HG03060 (cell line): ENCODE data around the gene GTPBP4.

Source experiments
- ATAC-seq: cut with Tn5 transposase; IDR thresholded peaks from one replicate; pipeline ENCODE4 v1.9.1; 2021; ENCODE audit warnings: low read depth, moderate number of reproducible peaks; ENCODE audit not compliant: unreplicated experiment

The GTPBP4 gene

GRCh38 chr10:987870-988666 lies at the start of gene GTPBP4:
Gene GTPBP4, plus strand, starts transcription at chr10:988434. Its CDS starts 46 bp downstream, at chr10:988480.
- ATAC-seq: peak; percentile 93

GRCh38 chr10:938941-939678 lies 49.1 kb upstream of the GTPBP4 start:
- no peak for ATAC-seq

- no peak for ATAC-seq
Measured at GRCh38 chr10:943334-944033, 44.8 kb upstream of the GTPBP4 start.

GRCh38 chr10:944034-944831 lies 44.0 kb upstream of the GTPBP4 start:
- no peak for ATAC-seq

GRCh38 chr10:945778-946177 lies 42.5 kb upstream of the GTPBP4 start:
- no peak for ATAC-seq

GRCh38 chr10:947051-947450 lies 41.2 kb upstream of the GTPBP4 start:
- no peak for ATAC-seq

GRCh38 chr10:947881-948280 lies 40.4 kb upstream of the GTPBP4 start:
- no peak for ATAC-seq

- no peak for ATAC-seq
Measured at GRCh38 chr10:948347-948746, 39.9 kb upstream of the GTPBP4 start.

- ATAC-seq: no peak
Measured at GRCh38 chr10:949446-949845, 38.8 kb upstream of the GTPBP4 start.

- no peak for ATAC-seq
Measured at GRCh38 chr10:953836-954235, 34.4 kb upstream of the GTPBP4 start.

- ATAC-seq: no peak
Measured at GRCh38 chr10:954396-954795, 33.8 kb upstream of the GTPBP4 start.

GRCh38 chr10:955127-955819 lies 33.0 kb upstream of the GTPBP4 start:
- ATAC-seq: no peak

- ATAC-seq: no peak
Measured at GRCh38 chr10:955820-956217, 32.4 kb upstream of the GTPBP4 start.

GRCh38 chr10:958106-958505 lies 30.1 kb upstream of the GTPBP4 start:
- no peak for ATAC-seq

- no peak for ATAC-seq
Measured at GRCh38 chr10:958856-959255, 29.4 kb upstream of the GTPBP4 start.

GRCh38 chr10:962342-962741 lies 25.9 kb upstream of the GTPBP4 start:
- ATAC-seq: no peak

- no peak for ATAC-seq
Measured at GRCh38 chr10:963186-963585, 25.0 kb upstream of the GTPBP4 start.

GRCh38 chr10:963655-964054 lies 24.6 kb upstream of the GTPBP4 start:
- no peak for ATAC-seq

GRCh38 chr10:964321-964987 lies 23.8 kb upstream of the GTPBP4 start:
- ATAC-seq: no peak
